NCI-H2081 treated with DMSO at 0.1 percent for 48 hours (cell line): Measurements from ENCODE around the gene TACR2.

Experiments used
- DNase-seq: peaks from one replicate; lab custom pipeline; 2025; lab: John Stamatoyannopoulos, UW

Gene TACR2

GRCh38 chr10:69402386-69402785 lies 14.3 kb downstream of the TACR2 start:
- no peak for DNase-seq

- no peak for DNase-seq
Measured at GRCh38 chr10:69401416-69401815, 15.3 kb downstream of the TACR2 start.

- DNase-seq, result no peak
Measured at GRCh38 chr10:69400936-69401335, 15.8 kb downstream of the TACR2 start.

GRCh38 chr10:69398466-69398865 lies 18.3 kb downstream of the TACR2 start:
- no peak for DNase-seq

GRCh38 chr10:69397972-69398371 lies 18.7 kb downstream of the TACR2 start:
- DNase-seq, result no peak

GRCh38 chr10:69394020-69394419 lies 22.7 kb downstream of the TACR2 start:
- no peak for DNase-seq

GRCh38 chr10:69392481-69393000 lies 24.2 kb downstream of the TACR2 start:
- DNase-seq, result peak; percentile 12

GRCh38 chr10:69391158-69391557 lies 25.6 kb downstream of the TACR2 start:
- DNase-seq, result no peak

- no peak for DNase-seq
Measured at GRCh38 chr10:69389827-69390490, 26.8 kb downstream of the TACR2 start.

- DNase-seq, result no peak
Measured at GRCh38 chr10:69388488-69388887, 28.2 kb downstream of the TACR2 start.

GRCh38 chr10:69387500-69387899 lies 29.2 kb downstream of the TACR2 start:
- no peak for DNase-seq

GRCh38 chr10:69385454-69386350 lies 31.0 kb downstream of the TACR2 start:
- DNase-seq, result no peak

- DNase-seq, result no peak
Measured at GRCh38 chr10:69384320-69384719, 32.4 kb downstream of the TACR2 start.

GRCh38 chr10:69383558-69383957 lies 33.2 kb downstream of the TACR2 start:
- no peak for DNase-seq

GRCh38 chr10:69382382-69383117 lies 34.2 kb downstream of the TACR2 start:
- no peak for DNase-seq

- no peak for DNase-seq
Measured at GRCh38 chr10:69379800-69380199, 36.9 kb downstream of the TACR2 start.

- DNase-seq, result no peak
Measured at GRCh38 chr10:69377933-69378332, 38.8 kb downstream of the TACR2 start.

GRCh38 chr10:69377191-69377590 lies 39.5 kb downstream of the TACR2 start:
- no peak for DNase-seq

- DNase-seq, result no peak
Measured at GRCh38 chr10:69376662-69377061, 40.1 kb downstream of the TACR2 start.

- DNase-seq, result no peak
Measured at GRCh38 chr10:69375307-69376151, 41.2 kb downstream of the TACR2 start.

- DNase-seq, result no peak
Measured at GRCh38 chr10:69374931-69375306, 41.8 kb downstream of the TACR2 start.

- DNase-seq, result no peak
Measured at GRCh38 chr10:69374242-69374641, 42.5 kb downstream of the TACR2 start.
